ENCODE data around the gene KRTAP2-3. TPM values are rescaled to one million over a fixed set of nuclear protein-coding genes. Genes with fewer than 3 reads are reported as not detected.
"Not testable (repeated sequence)": the region's sequence is repeated elsewhere in the genome, so short reads cannot be mapped to it uniquely, and the experiment has no call there.

Gene KRTAP2-3
- total RNA-seq, 2 donors from 2014 or later: not detected

DNA sequence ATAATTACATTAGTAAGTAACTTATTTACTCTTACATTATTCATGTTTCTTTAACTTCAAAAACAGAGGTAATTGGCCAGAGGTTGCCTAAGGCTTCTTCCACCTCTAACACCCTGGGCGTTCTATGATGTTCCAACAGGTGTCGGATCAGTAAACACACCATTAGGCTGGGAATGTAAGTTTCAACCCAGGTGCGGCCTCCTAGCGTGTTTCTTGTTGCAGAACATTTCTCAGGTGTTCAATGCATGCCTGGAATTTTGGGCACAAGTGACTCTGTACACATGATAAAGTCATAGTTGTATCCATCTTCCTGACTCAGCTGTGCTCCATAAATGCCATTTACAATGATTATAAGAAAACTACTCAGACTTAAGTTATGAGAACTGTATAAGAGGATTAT lies 5.9 kb downstream of the KRTAP2-3 start:
- Histone ChIP-seq H3K4me3 (no peak overlapping the region), H3K4me1 (ENCODE audit: control insufficient read depth in 1 of 2, low read depth in 2 of 2) (no peaks in the 10 kb centered on the region), H3K36me3 (no peaks in the 10 kb centered on the region), H3K27me3 (replicated peaks; ENCODE audit: insufficient read depth) (no peaks in the 10 kb centered on the region), H3K9me3 (no peaks in the 10 kb centered on the region), H3K27ac (no peak overlapping the region)
- TF ChIP-seq, protein P1, sequence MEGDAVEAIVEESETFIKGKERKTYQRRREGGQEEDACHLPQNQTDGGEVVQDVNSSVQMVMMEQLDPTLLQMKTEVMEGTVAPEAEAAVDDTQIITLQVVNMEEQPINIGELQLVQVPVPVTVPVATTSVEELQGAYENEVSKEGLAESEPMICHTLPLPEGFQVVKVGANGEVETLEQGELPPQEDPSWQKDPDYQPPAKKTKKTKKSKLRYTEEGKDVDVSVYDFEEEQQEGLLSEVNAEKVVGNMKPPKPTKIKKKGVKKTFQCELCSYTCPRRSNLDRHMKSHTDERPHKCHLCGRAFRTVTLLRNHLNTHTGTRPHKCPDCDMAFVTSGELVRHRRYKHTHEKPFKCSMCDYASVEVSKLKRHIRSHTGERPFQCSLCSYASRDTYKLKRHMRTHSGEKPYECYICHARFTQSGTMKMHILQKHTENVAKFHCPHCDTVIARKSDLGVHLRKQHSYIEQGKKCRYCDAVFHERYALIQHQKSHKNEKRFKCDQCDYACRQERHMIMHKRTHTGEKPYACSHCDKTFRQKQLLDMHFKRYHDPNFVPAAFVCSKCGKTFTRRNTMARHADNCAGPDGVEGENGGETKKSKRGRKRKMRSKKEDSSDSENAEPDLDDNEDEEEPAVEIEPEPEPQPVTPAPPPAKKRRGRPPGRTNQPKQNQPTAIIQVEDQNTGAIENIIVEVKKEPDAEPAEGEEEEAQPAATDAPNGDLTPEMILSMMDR (IDR thresholded peaks at IDR 0.05): no peak
- ATAC-seq (ENCODE audit: insufficient number of reproducible peaks, low FRiP score, low read depth) (no peak), DNase-seq (ENCODE audit: low spot score) (no peak)

DNA sequence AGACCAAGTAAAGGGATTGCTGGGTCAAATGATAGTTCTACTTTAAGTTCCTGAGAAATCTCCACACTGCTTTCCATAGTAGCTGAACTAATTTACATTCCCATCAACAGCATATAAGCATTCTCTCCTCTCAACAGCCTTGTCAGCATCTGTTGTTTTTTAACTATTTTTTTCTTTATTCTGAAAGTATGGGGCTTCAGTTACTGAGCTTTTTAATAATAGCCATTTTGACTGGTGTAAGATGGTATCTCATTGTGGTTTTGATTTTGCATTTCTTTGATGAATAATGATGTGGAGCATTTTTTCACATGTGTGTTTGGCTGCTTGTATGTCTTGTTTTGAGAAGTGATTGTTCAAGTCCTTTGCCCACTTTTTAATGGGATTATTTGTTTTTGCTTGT lies 7.3 kb downstream of the KRTAP2-3 start:
- TF ChIP-seq, protein P1 (IDR thresholded peaks at IDR 0.05): no peak
- no peaks in the 10 kb centered on the region for H3K36me3 ChIP-seq
- H3K4me1 ChIP-seq (ENCODE audit: control insufficient read depth in 1 of 2, low read depth in 2 of 2): no peaks in the 10 kb centered on the region
- no peak overlapping the region for H3K27ac ChIP-seq
- no peak overlapping the region for H3K4me3 ChIP-seq
- no peaks in the 10 kb centered on the region for H3K9me3 ChIP-seq
- DNase-seq (ENCODE audit: low spot score) (no peak), ATAC-seq (ENCODE audit: insufficient number of reproducible peaks, low FRiP score, low read depth) (no peak)
- no peaks in the 10 kb centered on the region for H3K27me3 ChIP-seq (replicated peaks; ENCODE audit: insufficient read depth)

DNA sequence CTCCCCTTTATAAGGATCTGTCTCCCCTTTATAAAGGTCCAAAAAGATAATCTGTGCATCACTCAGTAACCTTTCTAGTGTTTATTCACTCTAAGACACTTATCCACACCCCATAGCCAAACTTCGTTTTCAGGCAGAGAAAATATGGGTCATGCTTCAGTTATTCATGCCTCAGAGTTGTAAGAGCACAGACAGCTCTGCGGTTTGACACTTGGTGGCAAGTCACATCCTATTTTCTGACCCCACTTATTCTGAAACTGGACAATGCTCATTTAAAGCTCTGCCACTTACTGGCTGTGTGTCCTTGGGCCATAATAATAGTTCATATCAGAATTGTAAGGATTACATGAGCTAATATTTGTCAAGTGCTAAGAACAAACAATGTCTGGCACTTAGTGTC lies 10.8 kb downstream of the KRTAP2-3 start:
- Histone ChIP-seq H3K27ac (no peak overlapping the region), H3K9me3 (no peaks in the 10 kb centered on the region), H3K27me3 (replicated peaks; ENCODE audit: insufficient read depth) (no peaks in the 10 kb centered on the region), H3K36me3 (no peaks in the 10 kb centered on the region), H3K4me3 (no peak overlapping the region), H3K4me1 (ENCODE audit: control insufficient read depth in 1 of 2, low read depth in 2 of 2) (no peaks in the 10 kb centered on the region)
- DNase-seq (ENCODE audit: low spot score) (no peak), ATAC-seq (ENCODE audit: insufficient number of reproducible peaks, low FRiP score, low read depth) (no peak)
- TF ChIP-seq, protein P1 (IDR thresholded peaks at IDR 0.05): no peak

DNA sequence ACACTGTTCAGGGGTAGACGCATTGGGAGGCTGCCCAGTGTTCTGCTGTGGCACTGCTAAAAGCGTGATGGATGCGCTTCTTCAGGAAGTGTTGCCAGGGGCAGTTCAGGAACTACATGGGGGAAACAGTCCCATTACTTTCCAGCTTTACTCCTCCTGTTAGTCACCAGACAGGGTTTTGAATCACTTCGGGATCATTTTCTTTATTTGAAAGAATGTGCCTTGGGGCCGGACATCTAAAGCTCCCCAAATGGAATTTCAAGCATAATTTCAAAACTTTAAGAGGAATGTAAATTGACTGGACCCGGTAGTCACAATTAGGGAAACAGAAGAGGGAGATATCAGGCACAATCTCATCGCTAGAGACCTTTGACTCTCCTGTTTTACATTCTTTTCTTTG lies 11.5 kb downstream of the KRTAP2-3 start:
- no peak overlapping the region for H3K4me3 ChIP-seq
- no peak overlapping the region for H3K27ac ChIP-seq
- DNase-seq (ENCODE audit: low spot score) (no peak), ATAC-seq (ENCODE audit: insufficient number of reproducible peaks, low FRiP score, low read depth) (no peak)
- H3K9me3 ChIP-seq: no peaks in the 10 kb centered on the region
- no peaks in the 10 kb centered on the region for H3K4me1 ChIP-seq (ENCODE audit: control insufficient read depth in 1 of 2, low read depth in 2 of 2)
- TF ChIP-seq, protein P1 (IDR thresholded peaks at IDR 0.05): no peak
- no peaks in the 10 kb centered on the region for H3K36me3 ChIP-seq
- H3K27me3 ChIP-seq (replicated peaks; ENCODE audit: insufficient read depth): no peaks in the 10 kb centered on the region

DNA sequence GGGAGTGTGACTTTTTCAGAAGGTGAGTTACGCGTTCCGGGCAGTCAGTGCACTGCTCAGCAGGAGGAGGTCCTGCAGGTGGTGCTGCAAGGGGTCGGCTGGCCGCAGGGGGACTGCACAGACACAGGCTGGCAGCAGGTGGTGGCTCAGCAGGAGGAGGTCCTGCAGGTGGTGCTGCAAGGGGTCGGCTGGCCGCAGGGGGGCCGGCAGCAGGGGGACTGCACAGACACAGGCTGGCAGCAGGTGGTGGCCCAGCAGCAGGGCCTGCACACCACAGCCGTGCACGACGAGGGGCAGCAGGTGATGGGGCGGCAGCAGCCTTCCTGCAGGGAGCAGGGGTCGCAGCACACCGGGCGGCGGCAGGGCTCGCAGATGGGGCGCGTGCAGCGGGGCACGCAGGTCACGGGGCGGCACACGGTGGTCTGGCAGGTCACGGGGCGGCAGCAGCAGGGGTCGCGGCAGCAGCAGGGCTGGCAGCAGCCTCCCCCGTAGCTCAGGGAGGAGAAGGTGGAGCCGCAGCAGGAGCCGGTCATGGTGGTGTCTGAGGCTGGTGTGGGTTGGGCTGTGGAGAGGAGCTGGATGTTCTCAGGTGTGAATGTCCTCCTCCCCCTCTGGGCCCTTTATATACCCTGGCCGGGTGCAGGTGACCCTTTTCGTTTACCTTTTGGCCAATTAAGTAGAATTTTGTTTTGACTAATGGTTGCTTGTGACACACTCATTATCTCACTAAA lies 13.0 kb downstream of the KRTAP2-3 start, which contains the start of gene KRTAP2-1:
KRTAP2-1 (minus strand) TSS at position 582 of the 731 bp plus-strand sequence; CDS start at position 533, 49 bp downstream.
- H3K4me1 ChIP-seq (ENCODE audit: control insufficient read depth in 1 of 2, low read depth in 2 of 2); H3K4me3 ChIP-seq; H3K27ac ChIP-seq; H3K36me3 ChIP-seq; H3K27me3 ChIP-seq (replicated peaks; ENCODE audit: insufficient read depth); ATAC-seq (ENCODE audit: insufficient number of reproducible peaks, low FRiP score, low read depth); H3K9me3 ChIP-seq; DNase-seq (ENCODE audit: low spot score): not testable (repeated sequence)

DNA sequence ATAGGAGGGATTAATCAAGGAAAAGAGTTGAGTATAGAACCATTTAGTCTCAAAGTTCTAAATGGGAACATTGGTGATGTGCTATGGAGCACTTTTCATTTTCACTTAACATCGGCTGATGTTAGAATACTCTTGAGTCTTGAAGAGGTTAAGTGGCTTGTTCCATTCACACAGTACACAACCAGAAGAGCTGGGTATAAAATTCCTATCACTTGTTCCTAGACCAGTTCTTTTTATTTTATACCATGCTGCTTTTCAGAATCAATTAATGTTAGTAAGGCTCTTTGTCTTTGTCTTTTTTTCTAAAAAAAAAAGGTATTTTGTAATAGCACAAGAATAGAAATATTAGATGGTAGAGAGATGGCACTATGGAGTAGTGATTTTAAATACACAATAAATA lies 17.0 kb downstream of the KRTAP2-3 start:
- ATAC-seq (ENCODE audit: insufficient number of reproducible peaks, low FRiP score, low read depth) (no peak), DNase-seq (ENCODE audit: low spot score) (no peak)

More for the DNA sequence above, 17.0 kb downstream of the KRTAP2-3 start:
- H3K4me3 ChIP-seq: no peak overlapping the region
- no peak overlapping the region for H3K27ac ChIP-seq
- H3K27me3 ChIP-seq (replicated peaks; ENCODE audit: insufficient read depth): no peaks in the 10 kb centered on the region
- H3K4me1 ChIP-seq (ENCODE audit: control insufficient read depth in 1 of 2, low read depth in 2 of 2): peaks cover 0 to 8% of the 10 kb centered on the region in 2 donors
- H3K36me3 ChIP-seq: no peaks in the 10 kb centered on the region
- no peaks in the 10 kb centered on the region for H3K9me3 ChIP-seq
- TF ChIP-seq, protein P1 (IDR thresholded peaks at IDR 0.05): no peak

All from thoracic aorta (tissue), 2 donors.